NCI-H345 treated with DMSO at 0.1 percent for 48 hours (cell line): ENCODE measurements around the gene FAIM2.

Experiments
- DNase-seq: peaks from one replicate; lab custom pipeline; 2025; ENCODE audit not compliant: unreplicated experiment; lab: John Stamatoyannopoulos, UW

The FAIM2 gene

GRCh38 chr12:49920241-49920914 is 16.7 kb upstream of the FAIM2 start:
- DNase-seq, result no peak

- no peak for DNase-seq
Observed at GRCh38 chr12:49917788-49918173, 14.1 kb upstream of the FAIM2 start.

- DNase-seq, result no peak
Observed at GRCh38 chr12:49917166-49917787, 13.6 kb upstream of the FAIM2 start.

GRCh38 chr12:49916129-49916919 is 12.6 kb upstream of the FAIM2 start:
- DNase-seq, result no peak

- no peak for DNase-seq
Observed at GRCh38 chr12:49912345-49913255, 8.9 kb upstream of the FAIM2 start.

GRCh38 chr12:49911213-49911605 is 7.5 kb upstream of the FAIM2 start:
- DNase-seq, result no peak

- no peak for DNase-seq
Observed at GRCh38 chr12:49910331-49911212, 6.9 kb upstream of the FAIM2 start.

- DNase-seq, result no peak
Observed at GRCh38 chr12:49909826-49910225, 6.1 kb upstream of the FAIM2 start.

- no peak for DNase-seq
Observed at GRCh38 chr12:49909356-49909755, 5.7 kb upstream of the FAIM2 start.

- no peak for DNase-seq
Observed at GRCh38 chr12:49907352-49907751, 3.7 kb upstream of the FAIM2 start.

- DNase-seq, result no peak
Observed at GRCh38 chr12:49905718-49906314, 2.1 kb upstream of the FAIM2 start.

GRCh38 chr12:49904601-49905000 is 901 bp upstream of the FAIM2 start:
- no peak for DNase-seq

- no peak for DNase-seq
Observed at GRCh38 chr12:49903351-49903699, 375 bp downstream of the FAIM2 start.

- no peak for DNase-seq
Observed at GRCh38 chr12:49902399-49903350, 1.0 kb downstream of the FAIM2 start.

- no peak for DNase-seq
Observed at GRCh38 chr12:49901986-49902385, 1.7 kb downstream of the FAIM2 start.

GRCh38 chr12:49901026-49901425 is 2.7 kb downstream of the FAIM2 start:
- DNase-seq, result no peak

GRCh38 chr12:49900371-49900770 is 3.3 kb downstream of the FAIM2 start:
- no peak for DNase-seq

GRCh38 chr12:49899921-49900320 is 3.8 kb downstream of the FAIM2 start:
- no peak for DNase-seq
